Adipocyte (in vitro differentiated cells): ENCODE measurements around the gene SH2D1B.

Source experiments
- DNase-seq: peaks from one replicate; pipeline ENCODE4 v3.0.0-alpha.2; 2015; ENCODE audit warnings: low read depth
- H3K27me3 ChIP-seq: replicated peaks from 2 replicates; pipeline ENCODE4 v1.7.0; 2013; ENCODE audit warnings: mild to moderate bottlenecking, low read length, moderate library complexity; ENCODE audit not compliant: control insufficient read depth, insufficient read depth
- H3K36me3 ChIP-seq: 2 replicates; pipeline ENCODE4 v1.7.0; 2013; ENCODE audit warnings: low read length, mild to moderate bottlenecking, moderate library complexity; ENCODE audit not compliant: control insufficient read depth, insufficient read depth, severe bottlenecking
- H3K4me1 ChIP-seq: 2 replicates; pipeline ENCODE4 v1.7.0; 2013; ENCODE audit warnings: mild to moderate bottlenecking, low read length, moderate library complexity; ENCODE audit not compliant: control insufficient read depth, insufficient read depth
- H3K4me3 ChIP-seq: 2 replicates; pipeline ENCODE4 v1.7.0; 2013; ENCODE audit warnings: mild to moderate bottlenecking, low read length, moderate library complexity
- H3K9ac ChIP-seq: 2 replicates; pipeline ENCODE4 v1.7.0; 2013; ENCODE audit warnings: mild to moderate bottlenecking, low read length, moderate library complexity
- H3K9me3 ChIP-seq: 2 replicates; pipeline ENCODE4 v1.7.0; 2013; ENCODE audit warnings: mild to moderate bottlenecking, low read length, moderate library complexity; ENCODE audit not compliant: control insufficient read depth

The SH2D1B gene

GRCh38 chr1:162368451-162368850 lies 43.5 kb downstream of the SH2D1B start:
- no peak for DNase-seq
- Histone ChIP-seq H3K4me3 (no peak overlapping the region), H3K9me3 (no peaks in the 10 kb centered on the region)

DNA sequence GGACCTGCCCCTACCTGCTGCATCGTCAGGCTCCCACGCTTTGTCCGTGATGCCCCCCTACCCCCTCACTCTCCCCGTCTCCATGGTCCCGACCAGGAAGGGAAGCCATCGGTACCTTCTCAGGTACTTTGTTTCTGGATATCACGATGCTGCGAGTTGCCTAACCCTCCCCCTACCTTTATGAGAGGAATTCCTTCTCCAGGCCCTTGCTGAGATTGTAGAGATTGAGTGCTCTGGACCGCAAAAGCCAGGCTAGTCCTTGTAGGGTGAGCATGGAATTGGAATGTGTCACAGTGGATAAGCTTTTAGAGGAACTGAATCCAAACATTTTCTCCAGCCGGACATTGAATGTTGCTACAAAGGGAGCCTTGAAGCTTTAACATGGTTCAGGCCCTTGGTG lies 44.2 kb downstream of the SH2D1B start:
- DNase-seq, result no peak
- H3K36me3 ChIP-seq, result no peaks in the 10 kb centered on the region
- H3K4me1 ChIP-seq, result no peaks in the 10 kb centered on the region
- H3K4me3 ChIP-seq, result no peak overlapping the region
- no peak overlapping the region for H3K9ac ChIP-seq
- no peaks in the 10 kb centered on the region for H3K9me3 ChIP-seq
- H3K27me3 ChIP-seq, result peaks cover 12% of the 10 kb centered on the region

More at GRCh38 chr1:162368451-162368850, 43.5 kb downstream of the SH2D1B start:
- peaks cover 9% of the 10 kb centered on the region for H3K27me3 ChIP-seq
- no peaks in the 10 kb centered on the region for H3K36me3 ChIP-seq
- H3K9ac ChIP-seq, result no peak overlapping the region
- H3K4me1 ChIP-seq, result no peaks in the 10 kb centered on the region

DNA sequence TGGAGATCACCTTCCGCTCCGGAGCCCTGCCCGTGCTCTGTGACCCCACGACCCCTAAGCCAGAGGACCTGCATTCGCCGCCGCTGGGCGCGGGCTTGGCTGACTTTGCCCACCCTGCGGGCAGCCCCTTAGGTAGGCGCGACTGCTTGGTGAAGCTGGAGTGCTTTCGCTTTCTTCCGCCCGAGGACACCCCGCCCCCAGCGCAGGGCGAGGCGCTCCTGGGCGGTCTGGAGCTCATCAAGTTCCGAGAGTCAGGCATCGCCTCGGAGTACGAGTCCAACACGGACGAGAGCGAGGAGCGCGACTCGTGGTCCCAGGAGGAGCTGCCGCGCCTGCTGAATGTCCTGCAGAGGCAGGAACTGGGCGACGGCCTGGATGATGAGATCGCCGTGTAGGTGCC lies 44.9 kb downstream of the SH2D1B start:
- H3K36me3 ChIP-seq, result no peaks in the 10 kb centered on the region
- H3K27me3 ChIP-seq, result peaks cover 14% of the 10 kb centered on the region
- H3K4me1 ChIP-seq, result no peaks in the 10 kb centered on the region
- H3K9ac ChIP-seq, result peak overlapping the region; percentile 69
- peak; percentile 56 for DNase-seq
- peak overlapping the region; percentile 82 for H3K4me3 ChIP-seq
- H3K9me3 ChIP-seq, result no peaks in the 10 kb centered on the region

DNA sequence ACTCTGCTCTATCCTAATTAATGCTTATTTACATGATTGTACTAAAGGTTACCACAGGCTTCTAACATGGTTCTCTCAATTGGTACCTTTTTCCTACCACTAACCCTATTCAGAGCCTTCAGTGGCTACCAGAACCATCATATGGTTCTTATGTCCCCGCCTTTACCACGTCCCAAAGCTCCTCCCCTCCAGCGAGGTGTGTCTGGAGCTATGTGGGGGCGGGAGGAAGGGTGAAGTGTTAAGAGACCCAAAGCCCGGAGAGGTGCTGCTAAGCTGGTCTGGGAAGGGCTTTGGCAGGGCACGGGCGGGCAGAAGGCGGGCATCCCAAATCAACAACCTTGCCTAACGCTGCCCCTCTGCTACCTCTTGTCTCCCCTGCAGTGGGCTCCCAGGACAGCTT lies 45.3 kb downstream of the SH2D1B start:
- H3K27me3 ChIP-seq, result peaks cover 14% of the 10 kb centered on the region
- H3K36me3 ChIP-seq, result no peaks in the 10 kb centered on the region
- no peaks in the 10 kb centered on the region for H3K4me1 ChIP-seq
- no peak for DNase-seq
- no peaks in the 10 kb centered on the region for H3K9me3 ChIP-seq
- H3K9ac ChIP-seq, result peak overlapping the region; percentile 69
- H3K4me3 ChIP-seq, result peak overlapping the region; percentile 82

DNA sequence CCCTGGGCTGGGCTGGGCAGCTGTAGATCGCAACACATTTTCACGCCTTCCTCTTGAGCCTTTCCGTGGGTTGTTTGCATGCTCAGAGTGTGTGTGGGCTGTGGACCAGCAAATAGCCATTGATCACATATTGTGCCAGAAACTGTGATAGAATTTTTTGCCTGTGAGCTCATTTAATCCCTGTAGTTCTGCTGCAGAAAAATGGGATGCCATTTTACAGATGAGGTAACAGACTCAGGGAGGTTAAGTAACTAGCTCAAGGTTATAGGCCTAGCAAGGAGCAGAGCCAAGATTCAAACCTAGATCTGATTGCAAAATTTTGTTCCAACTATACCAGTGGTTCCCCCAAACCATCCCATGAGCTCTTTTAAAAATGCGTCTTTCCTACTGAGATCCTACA lies 45.8 kb downstream of the SH2D1B start:
- DNase-seq, result no peak
- Histone ChIP-seq H3K9me3 (no peaks in the 10 kb centered on the region), H3K36me3 (no peaks in the 10 kb centered on the region), H3K4me3 (no peak overlapping the region), H3K4me1 (no peaks in the 10 kb centered on the region), H3K27me3 (peaks cover 14% of the 10 kb centered on the region), H3K9ac (no peak overlapping the region)

GRCh38 chr1:162365284-162366020 lies 46.5 kb downstream of the SH2D1B start:
- DNase-seq, result no peak
- Histone ChIP-seq H3K27me3 (peaks cover 14% of the 10 kb centered on the region), H3K9ac (no peak overlapping the region), H3K36me3 (no peaks in the 10 kb centered on the region), H3K4me1 (no peaks in the 10 kb centered on the region), H3K9me3 (no peaks in the 10 kb centered on the region), H3K4me3 (no peak overlapping the region)

DNA sequence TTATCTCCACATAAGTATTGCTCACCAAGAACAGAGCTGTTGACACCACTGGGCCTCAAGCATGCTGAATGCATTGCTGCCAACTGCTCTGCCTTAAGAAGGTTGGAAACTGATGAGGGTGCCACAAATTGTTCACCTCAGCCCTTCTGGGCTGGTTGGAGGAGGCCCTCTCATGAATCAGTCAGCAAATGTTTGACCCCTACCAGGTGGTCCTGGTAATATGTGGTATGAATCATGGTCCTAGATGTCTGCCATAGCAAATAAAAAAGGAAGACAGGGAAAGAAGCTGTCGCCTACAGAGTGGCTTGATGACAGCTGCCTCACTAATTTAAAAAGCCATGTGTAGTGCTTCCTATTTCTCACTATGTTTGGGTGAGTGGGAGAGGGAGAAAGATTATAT lies 47.4 kb downstream of the SH2D1B start:
- Histone ChIP-seq H3K9ac (no peak overlapping the region), H3K4me1 (no peaks in the 10 kb centered on the region), H3K27me3 (peaks cover 14% of the 10 kb centered on the region), H3K36me3 (no peaks in the 10 kb centered on the region), H3K9me3 (no peaks in the 10 kb centered on the region), H3K4me3 (no peak overlapping the region)
- no peak for DNase-seq

- Histone ChIP-seq H3K27me3 (peaks cover 12% of the 10 kb centered on the region), H3K36me3 (no peaks in the 10 kb centered on the region), H3K4me3 (no peak overlapping the region), H3K4me1 (no peaks in the 10 kb centered on the region), H3K9me3 (no peaks in the 10 kb centered on the region), H3K9ac (no peak overlapping the region)
- DNase-seq, result no peak
These were observed 48.1 kb downstream of the SH2D1B start for GRCh38 chr1:162363823-162364222.

DNA sequence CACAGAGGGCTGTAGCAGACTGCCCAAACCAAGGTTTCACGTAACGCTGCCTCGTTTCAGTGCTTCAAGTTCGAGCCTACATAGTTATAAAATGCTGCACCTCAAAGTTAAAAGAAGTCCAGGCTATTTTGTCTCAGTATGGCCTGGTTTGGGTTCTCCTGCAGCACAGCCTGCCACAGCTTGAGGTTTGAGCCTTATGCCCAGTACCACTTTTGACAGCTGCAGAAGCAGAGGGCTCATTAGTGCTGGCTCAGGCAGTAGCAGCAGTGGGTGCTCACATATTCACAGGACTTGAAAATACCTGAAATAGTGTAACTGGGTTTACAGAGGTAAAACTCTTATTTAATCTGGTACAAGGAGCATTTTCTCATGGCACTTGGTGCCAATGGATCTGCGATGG lies 50.6 kb downstream of the SH2D1B start:
- DNase-seq, result no peak
- Histone ChIP-seq H3K4me1 (no peaks in the 10 kb centered on the region), H3K9me3 (no peaks in the 10 kb centered on the region), H3K27me3 (peaks cover 9% of the 10 kb centered on the region), H3K9ac (no peak overlapping the region), H3K36me3 (no peaks in the 10 kb centered on the region), H3K4me3 (no peak overlapping the region)

- no peak for DNase-seq
- no peaks in the 10 kb centered on the region for H3K9me3 ChIP-seq
- H3K27me3 ChIP-seq, result peaks cover 9% of the 10 kb centered on the region
- H3K4me3 ChIP-seq, result no peak overlapping the region
- H3K36me3 ChIP-seq, result no peaks in the 10 kb centered on the region
- H3K9ac ChIP-seq, result no peak overlapping the region
- no peaks in the 10 kb centered on the region for H3K4me1 ChIP-seq
These were observed 51.1 kb downstream of the SH2D1B start for GRCh38 chr1:162360874-162361260.

DNA sequence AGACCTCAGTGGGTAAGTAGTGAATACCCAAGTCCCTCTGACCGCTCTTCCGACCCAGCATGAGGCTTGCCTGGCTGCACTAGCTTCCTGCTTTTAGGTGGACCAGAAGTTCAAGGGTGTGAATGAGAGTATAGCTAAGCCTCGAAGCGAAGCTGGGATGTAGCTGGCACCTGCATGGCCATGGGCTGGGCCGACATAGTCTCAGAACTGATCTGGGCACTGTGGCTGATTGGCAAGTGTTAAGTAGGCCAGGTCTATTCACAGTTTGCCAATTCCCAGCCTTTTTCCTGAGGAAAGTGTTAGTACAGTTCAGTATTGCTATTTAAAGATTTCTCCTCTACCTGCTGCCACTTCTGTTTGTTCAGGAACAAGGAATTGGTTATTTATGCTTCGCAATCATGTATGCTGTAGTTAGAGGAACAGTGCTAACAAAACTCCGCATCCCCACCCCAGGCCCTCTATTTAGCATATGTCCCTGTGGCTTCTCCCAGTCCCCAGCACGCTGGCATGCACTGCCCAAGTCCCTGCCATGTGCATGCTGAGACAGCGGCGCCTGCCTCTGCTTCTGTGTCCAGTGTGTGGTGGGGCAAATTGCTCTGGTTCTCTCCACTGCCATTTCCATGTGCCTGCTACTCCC lies 51.6 kb downstream of the SH2D1B start:
- no peaks in the 10 kb centered on the region for H3K4me1 ChIP-seq
- DNase-seq, result no peak
- no peaks in the 10 kb centered on the region for H3K36me3 ChIP-seq
- no peak overlapping the region for H3K4me3 ChIP-seq
- H3K9me3 ChIP-seq, result no peaks in the 10 kb centered on the region
- H3K9ac ChIP-seq, result no peak overlapping the region
- peaks cover 8% of the 10 kb centered on the region for H3K27me3 ChIP-seq
